Activated T-cell treated with anti-CD3 and anti-CD28 coated beads for 4 hours (primary cell): Measurements from ENCODE around the gene KRT222.

ENCODE experiments used
- DNase-seq: peaks from one replicate; pipeline ENCODE4 v3.0.0-alpha.2; 2020

Gene KRT222

GRCh38 chr17:40664582-40665333 lies at the start of gene KRT222:
TSS of gene KRT222 (minus strand) at chr17:40665177. CDS start at chr17:40665099, 78 bp downstream.
- DNase-seq, result no peak

- DNase-seq, result no peak
Observed at GRCh38 chr17:40714473-40714872, 49.5 kb upstream of the KRT222 start.

- no peak for DNase-seq
Observed at GRCh38 chr17:40707745-40708144, 42.8 kb upstream of the KRT222 start.

- DNase-seq, result no peak
Observed at GRCh38 chr17:40705584-40705983, 40.6 kb upstream of the KRT222 start.

- DNase-seq, result no peak
Observed at GRCh38 chr17:40703652-40704051, 38.7 kb upstream of the KRT222 start, which contains the start of gene KRT24. TSS of gene KRT24 (minus strand) at chr17:40703752. CDS start at chr17:40703693, 59 bp downstream.

- DNase-seq, result no peak
Observed at GRCh38 chr17:40702271-40702670, 37.3 kb upstream of the KRT222 start.

GRCh38 chr17:40699853-40700252 lies 34.9 kb upstream of the KRT222 start:
- no peak for DNase-seq

- no peak for DNase-seq
Observed at GRCh38 chr17:40699371-40699770, 34.4 kb upstream of the KRT222 start.

GRCh38 chr17:40697297-40697696 lies 32.3 kb upstream of the KRT222 start:
- no peak for DNase-seq

GRCh38 chr17:40696651-40697072 lies 31.7 kb upstream of the KRT222 start:
- no peak for DNase-seq

- no peak for DNase-seq
Observed at GRCh38 chr17:40695874-40696472, 31.0 kb upstream of the KRT222 start.

- no peak for DNase-seq
Observed at GRCh38 chr17:40694584-40694983, 29.6 kb upstream of the KRT222 start.

GRCh38 chr17:40687106-40687505 lies 22.1 kb upstream of the KRT222 start:
- DNase-seq, result no peak

GRCh38 chr17:40686192-40686591 lies 21.2 kb upstream of the KRT222 start:
- no peak for DNase-seq

GRCh38 chr17:40680998-40681397 lies 16.0 kb upstream of the KRT222 start:
- no peak for DNase-seq

GRCh38 chr17:40679523-40679907 lies 14.5 kb upstream of the KRT222 start:
- DNase-seq, result no peak

GRCh38 chr17:40678902-40679522 lies 14.0 kb upstream of the KRT222 start:
- DNase-seq, result no peak

- DNase-seq, result no peak
Observed at GRCh38 chr17:40675905-40676304, 10.9 kb upstream of the KRT222 start.

GRCh38 chr17:40672654-40673053 lies 7.7 kb upstream of the KRT222 start:
- no peak for DNase-seq

- DNase-seq, result no peak
Observed at GRCh38 chr17:40671282-40671681, 6.3 kb upstream of the KRT222 start.

- DNase-seq, result no peak
Observed at GRCh38 chr17:40666331-40666730, 1.4 kb upstream of the KRT222 start.

GRCh38 chr17:40663252-40663651 lies 1.7 kb downstream of the KRT222 start:
- no peak for DNase-seq

- DNase-seq, result no peak
Observed at GRCh38 chr17:40659911-40660310, 5.1 kb downstream of the KRT222 start.

GRCh38 chr17:40658396-40658795 lies 6.6 kb downstream of the KRT222 start:
- DNase-seq, result no peak
